Gastroesophageal sphincter (tissue), 3 donors: ENCODE results near the gene TBCEL.

Experiments used
- EP300 ChIP-seq: sonication (generic); formaldehyde crosslinking; IDR thresholded peaks from one replicate; pipeline ENCODE4 v1.6.1; 2017; ENCODE audit warnings: antibody characterized with exemption, mild to moderate bottlenecking
- POLR2A ChIP-seq, 2 donors: fragments of 450-650 bp; IDR thresholded peaks; one replicate each; pipeline ENCODE4 v1.6.1; 2017; ENCODE audit warnings: antibody characterized with exemption in 2 of 2, mild to moderate bottlenecking in 2 of 2, moderate library complexity in 1 of 2
- POLR2AphosphoS5 ChIP-seq: sonication (generic); formaldehyde crosslinking; IDR thresholded peaks from one replicate; pipeline ENCODE4 v1.6.1; 2017; ENCODE audit warnings: antibody characterized with exemption
- TF ChIP-seq, protein P1 (sequence below), 4 experiments: fragments of 200-600 bp in 2 of 4; fragments of 450-650 bp in 2 of 4; sonication (generic) in 1 of 4; IDR thresholded peaks; one replicate each; pipeline ENCODE4 v1.5.1; 2017 to 2019; ENCODE audit warnings: antibody characterized with exemption in 4 of 4, mild to moderate bottlenecking in 2 of 4, moderate library complexity in 2 of 4

DNA sequence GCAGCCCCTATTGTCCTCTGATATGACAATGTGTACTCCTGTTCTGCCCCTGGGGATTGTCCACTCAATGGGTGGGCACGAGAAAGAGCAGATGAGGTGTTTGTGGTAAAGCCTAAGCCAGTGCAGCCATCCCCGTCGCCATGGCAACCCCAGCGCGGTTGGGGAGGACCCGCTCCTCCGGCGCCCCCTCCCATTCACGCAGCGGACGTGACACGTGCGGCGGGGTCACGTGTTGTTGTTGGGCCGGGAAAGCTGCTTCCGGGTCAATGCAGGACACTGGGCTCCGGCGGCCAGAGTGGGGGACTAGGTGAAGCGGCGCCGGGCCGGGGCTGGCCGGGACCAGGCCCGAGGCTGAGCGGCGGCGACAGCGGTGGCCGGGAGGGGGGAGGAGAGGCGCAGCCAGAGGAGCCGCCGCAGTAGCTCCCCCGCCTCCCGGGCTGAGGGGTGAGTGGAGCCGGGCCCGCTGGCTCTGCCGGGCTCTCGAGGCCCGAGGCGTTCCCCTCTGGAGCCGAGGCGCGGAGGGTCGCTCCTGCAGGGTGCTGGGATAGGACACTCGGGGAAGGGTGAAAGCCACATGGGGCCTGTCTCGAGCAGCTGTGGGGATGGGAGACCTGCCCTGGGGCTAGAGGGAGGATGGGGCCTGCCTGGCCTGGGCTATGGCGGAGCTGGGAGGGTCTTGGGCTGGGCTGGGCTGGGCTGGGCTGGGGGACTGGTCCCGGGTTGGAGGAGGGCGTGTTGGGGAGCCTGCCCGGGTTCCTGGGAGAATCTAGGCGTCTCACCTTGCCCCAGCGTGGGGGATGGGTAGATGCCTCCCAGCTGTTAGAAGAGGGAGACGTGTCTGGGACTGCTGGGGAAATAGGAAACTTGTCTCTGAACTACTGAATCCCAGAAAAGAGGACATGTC, at the start of gene TBCEL:
- TF ChIP-seq POLR2AphosphoS5: peak; percentile 52
- TF ChIP-seq POLR2A (IDR thresholded peaks at IDR 0.05): peak; percentile 13 to 41
- TF ChIP-seq, protein P1, sequence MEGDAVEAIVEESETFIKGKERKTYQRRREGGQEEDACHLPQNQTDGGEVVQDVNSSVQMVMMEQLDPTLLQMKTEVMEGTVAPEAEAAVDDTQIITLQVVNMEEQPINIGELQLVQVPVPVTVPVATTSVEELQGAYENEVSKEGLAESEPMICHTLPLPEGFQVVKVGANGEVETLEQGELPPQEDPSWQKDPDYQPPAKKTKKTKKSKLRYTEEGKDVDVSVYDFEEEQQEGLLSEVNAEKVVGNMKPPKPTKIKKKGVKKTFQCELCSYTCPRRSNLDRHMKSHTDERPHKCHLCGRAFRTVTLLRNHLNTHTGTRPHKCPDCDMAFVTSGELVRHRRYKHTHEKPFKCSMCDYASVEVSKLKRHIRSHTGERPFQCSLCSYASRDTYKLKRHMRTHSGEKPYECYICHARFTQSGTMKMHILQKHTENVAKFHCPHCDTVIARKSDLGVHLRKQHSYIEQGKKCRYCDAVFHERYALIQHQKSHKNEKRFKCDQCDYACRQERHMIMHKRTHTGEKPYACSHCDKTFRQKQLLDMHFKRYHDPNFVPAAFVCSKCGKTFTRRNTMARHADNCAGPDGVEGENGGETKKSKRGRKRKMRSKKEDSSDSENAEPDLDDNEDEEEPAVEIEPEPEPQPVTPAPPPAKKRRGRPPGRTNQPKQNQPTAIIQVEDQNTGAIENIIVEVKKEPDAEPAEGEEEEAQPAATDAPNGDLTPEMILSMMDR (IDR thresholded peaks at IDR 0.05): no peak
- no peak for TF ChIP-seq EP300
